Fibroblast of the aortic adventitia (primary cell): ENCODE data around the gene RNF13. TPM values are rescaled to one million over a fixed set of nuclear protein-coding genes. Genes with fewer than 3 reads are reported as not detected.

ENCODE experiments used
- DNase-seq: peaks from one replicate; pipeline ENCODE4 v3.0.0-alpha.2; 2010; ENCODE audit warnings: low read depth
- H3K4me3 ChIP-seq: 2 replicates; pipeline ENCODE4 v1.5.1; 2011; ENCODE audit warnings: low read depth, mild to moderate bottlenecking, control low read depth, low read length, moderate library complexity
- total RNA-seq: library from RNA; depleted of rRNA; stranded (reverse); fragments of >200 nt; gene quantifications from 2 replicates; pipeline ENCODE4 v1.2.3, GENCODE V29; 2012; ENCODE audit warnings: low replicate concordance
- TF ChIP-seq, protein P1 (sequence below): IDR thresholded peaks from 2 replicates; pipeline ENCODE4 v1.5.1; 2011; ENCODE audit warnings: mild to moderate bottlenecking, low read length, control low read depth, inconsistent platforms; ENCODE audit not compliant: insufficient read depth

Gene RNF13
- total RNA-seq, 1 donor, result 68.8 TPM

DNA sequence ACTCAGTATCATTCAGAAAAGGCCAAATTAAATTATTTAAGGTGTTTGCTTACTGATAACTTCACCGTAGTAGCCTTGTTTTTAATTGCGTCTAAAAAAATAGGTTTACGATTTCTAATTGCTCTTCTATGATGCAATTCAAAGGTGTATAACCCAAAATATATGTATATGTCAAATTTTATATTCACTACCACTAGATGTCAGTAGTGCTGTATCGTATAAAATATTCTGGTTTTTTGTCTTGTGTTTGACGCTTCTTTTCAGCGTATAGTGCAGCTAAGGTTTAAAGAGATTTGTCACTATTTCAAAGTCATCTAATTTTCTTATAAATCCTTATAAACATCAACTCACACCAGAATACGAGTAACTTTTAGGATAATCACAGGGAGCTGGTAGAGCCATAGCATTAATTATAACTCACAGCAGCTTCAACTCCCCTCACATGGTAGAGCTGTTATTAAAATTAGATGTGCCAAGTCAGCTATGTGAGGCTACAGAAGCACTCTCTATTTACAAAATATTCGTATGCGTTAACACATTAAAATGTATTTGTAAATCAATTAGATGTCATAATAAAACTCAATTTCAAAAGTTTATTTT lies 154.2 kb downstream of the RNF13 start:
- peak overlapping the region; percentile 38 for H3K4me3 ChIP-seq
- peak; percentile 81 for DNase-seq
- TF ChIP-seq, protein P1, sequence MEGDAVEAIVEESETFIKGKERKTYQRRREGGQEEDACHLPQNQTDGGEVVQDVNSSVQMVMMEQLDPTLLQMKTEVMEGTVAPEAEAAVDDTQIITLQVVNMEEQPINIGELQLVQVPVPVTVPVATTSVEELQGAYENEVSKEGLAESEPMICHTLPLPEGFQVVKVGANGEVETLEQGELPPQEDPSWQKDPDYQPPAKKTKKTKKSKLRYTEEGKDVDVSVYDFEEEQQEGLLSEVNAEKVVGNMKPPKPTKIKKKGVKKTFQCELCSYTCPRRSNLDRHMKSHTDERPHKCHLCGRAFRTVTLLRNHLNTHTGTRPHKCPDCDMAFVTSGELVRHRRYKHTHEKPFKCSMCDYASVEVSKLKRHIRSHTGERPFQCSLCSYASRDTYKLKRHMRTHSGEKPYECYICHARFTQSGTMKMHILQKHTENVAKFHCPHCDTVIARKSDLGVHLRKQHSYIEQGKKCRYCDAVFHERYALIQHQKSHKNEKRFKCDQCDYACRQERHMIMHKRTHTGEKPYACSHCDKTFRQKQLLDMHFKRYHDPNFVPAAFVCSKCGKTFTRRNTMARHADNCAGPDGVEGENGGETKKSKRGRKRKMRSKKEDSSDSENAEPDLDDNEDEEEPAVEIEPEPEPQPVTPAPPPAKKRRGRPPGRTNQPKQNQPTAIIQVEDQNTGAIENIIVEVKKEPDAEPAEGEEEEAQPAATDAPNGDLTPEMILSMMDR, result peak; percentile 45

DNA sequence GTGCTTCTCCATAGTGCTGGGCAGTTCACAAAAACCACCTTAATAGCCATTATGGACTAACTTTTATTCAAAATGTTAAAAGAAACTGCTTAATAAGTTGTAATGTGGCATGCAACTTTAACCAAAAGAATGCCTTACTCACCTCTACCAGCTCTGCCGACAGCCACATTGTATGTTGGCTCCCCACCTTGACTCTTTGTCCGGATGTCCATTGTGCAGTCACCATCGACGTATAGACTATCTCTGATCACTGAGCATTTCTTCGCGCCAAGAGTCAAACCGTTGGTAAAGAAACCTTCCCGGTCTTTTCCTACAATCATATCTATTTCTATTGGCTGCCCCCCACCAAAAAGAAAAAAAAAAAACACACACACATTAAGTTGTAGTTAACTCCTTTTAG lies 155.2 kb downstream of the RNF13 start:
- DNase-seq, result peak; percentile 16
- H3K4me3 ChIP-seq, result peak overlapping the region; percentile 88
- TF ChIP-seq, protein P1, result no peak

DNA sequence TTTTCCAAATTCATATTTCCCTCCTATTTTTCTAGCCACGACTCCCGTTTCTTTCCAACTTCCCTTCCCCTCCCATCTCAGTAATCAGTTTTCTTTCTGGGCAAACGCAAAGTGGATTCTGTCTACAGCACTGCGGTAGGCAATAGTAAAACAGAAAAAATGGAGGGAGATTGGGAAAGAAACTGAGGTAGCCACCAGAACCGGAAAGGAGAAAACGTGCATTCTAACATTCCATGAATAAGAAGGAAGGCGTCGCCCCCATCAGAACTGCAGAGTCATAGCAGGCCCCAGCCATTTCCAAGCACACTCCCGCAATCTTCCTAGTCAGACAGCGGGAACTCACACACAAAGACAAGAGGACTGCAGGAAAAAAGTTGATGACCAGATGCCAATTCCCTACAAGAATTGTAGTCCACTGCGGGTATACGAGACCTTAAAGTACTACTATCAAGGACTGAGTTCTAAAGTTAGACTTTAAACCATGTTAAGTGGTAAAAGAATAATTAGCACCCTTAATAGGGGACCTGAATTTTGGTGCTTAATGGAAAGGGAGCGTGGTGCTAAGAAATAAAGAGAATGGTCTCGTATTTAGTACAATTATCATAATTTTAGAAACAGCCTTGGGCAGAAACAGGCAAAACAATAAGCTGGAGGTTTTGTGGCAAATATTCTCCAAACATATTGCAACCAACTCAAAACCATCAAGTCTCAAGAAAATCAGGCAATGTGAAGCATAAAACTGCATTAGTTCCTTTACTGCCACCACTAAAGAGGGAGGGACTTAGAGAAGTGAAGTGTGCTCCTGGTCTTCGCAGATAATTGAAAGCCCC lies 156.3 kb downstream of the RNF13 start:
- H3K4me3 ChIP-seq, result peak overlapping the region; percentile 88
- peak; percentile 90 for DNase-seq
- TF ChIP-seq, protein P1, result peak; percentile 15

DNA sequence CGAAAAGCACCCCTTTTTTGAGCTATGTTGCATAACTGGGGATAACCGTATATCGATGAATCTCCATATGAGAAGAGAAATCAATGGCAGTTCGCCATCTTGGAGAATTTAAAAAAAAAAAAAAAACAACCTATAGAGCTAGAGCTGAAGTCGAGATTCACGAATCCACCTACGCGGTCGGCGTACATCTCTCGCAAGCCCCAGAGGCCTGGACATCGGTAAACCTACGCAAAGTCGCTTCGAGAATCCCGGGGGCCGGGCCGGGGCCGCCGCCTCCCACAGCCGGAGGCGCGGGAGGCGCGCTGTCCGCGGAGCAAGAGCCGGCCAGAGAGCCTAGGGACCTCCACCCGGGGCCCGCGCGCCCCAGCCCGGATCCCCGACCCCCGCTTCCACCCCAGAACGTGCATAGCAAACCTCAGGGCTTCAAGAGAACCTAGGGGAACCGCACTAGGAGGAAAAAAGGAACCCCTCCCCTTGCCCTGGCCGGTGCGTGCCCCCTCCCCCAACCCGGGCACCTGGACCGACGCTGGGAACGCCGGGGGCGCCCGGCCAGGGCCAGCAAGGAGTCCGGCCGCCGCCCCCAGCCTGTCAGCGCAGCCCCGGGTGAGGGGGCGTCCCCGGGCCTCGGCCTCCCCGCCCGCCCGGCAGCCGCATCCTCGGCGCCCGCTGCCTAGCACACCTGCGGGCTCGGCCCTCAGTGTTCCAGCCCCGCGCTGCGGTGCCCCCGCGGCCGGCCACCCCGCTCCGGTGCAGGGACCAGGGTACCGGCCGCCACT lies 157.1 kb downstream of the RNF13 start:
- DNase-seq, result peak; percentile 92
- H3K4me3 ChIP-seq, result peak overlapping the region; percentile 88
- TF ChIP-seq, protein P1, result no peak

DNA sequence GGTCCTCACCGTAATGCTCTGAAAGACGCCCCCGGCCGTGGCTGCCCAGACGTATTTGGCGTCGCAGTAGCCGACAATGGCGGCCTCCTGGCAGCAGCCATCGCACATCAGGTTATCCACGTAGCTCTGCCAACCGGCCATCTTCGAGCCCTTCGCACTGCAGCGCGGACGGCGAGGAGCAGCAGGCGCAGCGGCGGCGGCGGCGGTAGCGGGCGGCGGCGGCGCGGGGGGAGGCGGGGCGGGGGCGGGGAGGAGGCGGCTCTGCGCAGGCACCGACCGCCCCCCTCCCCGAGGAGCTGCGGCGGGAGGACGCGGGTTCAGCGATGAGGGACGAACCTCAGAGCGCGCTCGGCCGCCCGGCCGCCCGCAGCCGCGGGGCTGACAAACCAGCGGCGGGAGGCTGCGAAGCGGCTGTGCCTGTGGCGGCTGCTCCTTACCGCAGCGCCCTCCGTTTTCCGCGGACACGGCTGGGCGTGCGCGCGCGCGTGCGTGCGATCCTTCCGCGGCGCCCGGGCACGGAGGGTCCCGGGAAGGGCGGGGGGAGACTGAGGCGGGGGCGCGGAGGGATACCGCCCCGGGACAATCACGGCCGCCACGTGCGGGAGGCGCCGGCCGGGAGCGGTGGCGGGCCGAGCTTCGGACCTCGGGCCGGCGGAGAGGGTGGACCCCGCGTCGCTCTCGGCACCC lies 157.8 kb downstream of the RNF13 start, which contains the start of gene PFN2:
TSS of gene PFN2 (minus strand) at position 180 of the 687 bp plus-strand sequence. CDS start at position 141, 39 bp downstream.
- TF ChIP-seq, protein P1, result no peak
- peak within 1 kb of the TSS; percentile 88 for H3K4me3 ChIP-seq
- DNase-seq, result peak; percentile 67

DNA sequence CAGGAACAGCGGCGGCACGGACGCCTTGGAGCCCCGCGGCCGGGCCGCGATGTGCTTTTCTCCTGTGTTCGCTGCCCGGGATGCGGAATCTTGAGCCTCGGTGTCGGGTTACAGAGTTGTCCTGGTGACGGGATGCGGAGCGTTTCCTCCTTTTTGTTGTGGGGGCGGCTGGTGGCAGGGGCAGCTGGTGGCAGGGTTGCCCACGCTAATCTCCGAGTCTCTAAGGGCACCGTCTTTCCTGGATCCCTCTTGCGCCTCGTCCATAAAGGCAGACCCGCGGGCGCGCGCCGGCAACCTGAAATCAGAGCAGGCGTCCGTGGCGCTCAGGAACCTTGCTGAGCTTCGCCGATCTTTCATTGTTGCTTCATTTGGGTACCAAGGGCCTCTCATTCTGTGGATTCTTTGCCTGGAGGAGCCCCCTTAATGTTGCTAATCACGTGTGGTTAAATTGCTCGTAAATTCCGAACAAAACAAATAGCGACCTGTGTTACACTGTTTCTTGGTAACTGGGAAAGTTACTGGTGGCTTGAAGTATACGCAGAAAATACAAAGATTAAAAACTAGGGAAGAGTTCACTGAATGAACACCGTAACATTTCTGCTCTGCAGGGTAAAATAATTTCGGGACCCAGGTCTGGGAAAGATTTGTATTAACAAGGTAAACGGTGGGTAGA lies 158.5 kb downstream of the RNF13 start:
- DNase-seq, result peak; percentile 66
- peak overlapping the region; percentile 88 for H3K4me3 ChIP-seq
- TF ChIP-seq, protein P1, result no peak
